ENCODE results near the gene AURKAIP1.
"Not testable (repeated sequence)": the region's sequence is repeated elsewhere in the genome, so short reads cannot be mapped to it uniquely, and the experiment has no call there.

The AURKAIP1 gene

DNA sequence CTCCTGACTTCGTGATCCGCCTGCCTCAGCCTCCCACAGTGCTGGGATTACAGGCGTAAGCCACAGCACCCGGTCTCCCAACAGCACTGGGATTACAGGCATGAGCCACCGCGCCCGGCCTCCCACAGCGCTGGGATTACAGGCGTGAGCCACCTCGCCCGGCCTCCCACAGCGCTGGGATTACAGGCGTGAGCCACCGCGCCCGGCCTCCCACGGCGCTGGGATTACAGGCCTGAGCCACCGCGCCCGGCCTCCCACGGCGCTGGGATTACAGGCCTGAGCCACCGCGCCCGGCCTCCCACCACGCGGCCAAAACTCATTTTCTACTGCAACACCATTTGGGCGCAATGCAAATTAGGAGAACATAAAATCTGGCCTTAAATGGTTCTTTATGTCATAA lies 10.3 kb upstream of the AURKAIP1 start:
- not testable (repeated sequence) for H3K27ac ChIP-seq (ENCODE audit: low read depth, low read length); H3K79me2 ChIP-seq (ENCODE audit: control insufficient read depth, insufficient read depth, low read length, unreplicated experiment); H3K4me1 ChIP-seq (ENCODE audit: control insufficient read depth, insufficient read depth, low read length, unreplicated experiment); H3K27me3 ChIP-seq (ENCODE audit: insufficient read depth, low read length); H2AFZ ChIP-seq (ENCODE audit: low read length, unreplicated experiment); H3K4me3 ChIP-seq (ENCODE audit: low read depth, low read length)
- peaks cover 33% of the 10 kb centered on the region for H3K36me3 ChIP-seq (ENCODE audit: insufficient read depth, low read length)

- Histone ChIP-seq H3K27ac (ENCODE audit: low read depth, low read length) (no peak overlapping the region), H3K4me3 (ENCODE audit: low read depth, low read length) (no peak overlapping the region), H2AFZ (ENCODE audit: low read length, unreplicated experiment) (no peak overlapping the region), H3K79me2 (ENCODE audit: control insufficient read depth, insufficient read depth, low read length, unreplicated experiment) (no peaks in the 10 kb centered on the region), H3K27me3 (ENCODE audit: insufficient read depth, low read length) (no peaks in the 10 kb centered on the region), H3K4me1 (ENCODE audit: control insufficient read depth, insufficient read depth, low read length, unreplicated experiment) (no peaks in the 10 kb centered on the region), H3K36me3 (ENCODE audit: insufficient read depth, low read length) (peaks cover 6% of the 10 kb centered on the region; the same call in 1 of the 2 replicates)
These were observed 6.3 kb upstream of the AURKAIP1 start for GRCh38 chr1:1381294-1381693.

GRCh38 chr1:1380860-1381259 lies 5.9 kb upstream of the AURKAIP1 start:
- no peaks in the 10 kb centered on the region for H3K79me2 ChIP-seq (ENCODE audit: control insufficient read depth, insufficient read depth, low read length, unreplicated experiment)
- no peak overlapping the region for H3K4me3 ChIP-seq (ENCODE audit: low read depth, low read length)
- H3K27ac ChIP-seq (ENCODE audit: low read depth, low read length) = no peak overlapping the region
- no peak overlapping the region for H2AFZ ChIP-seq (ENCODE audit: low read length, unreplicated experiment)
- peaks cover 1% of the 10 kb centered on the region; the same call in 1 of the 2 replicates for H3K36me3 ChIP-seq (ENCODE audit: insufficient read depth, low read length)
- no peaks in the 10 kb centered on the region for H3K27me3 ChIP-seq (ENCODE audit: insufficient read depth, low read length)
- H3K4me1 ChIP-seq (ENCODE audit: control insufficient read depth, insufficient read depth, low read length, unreplicated experiment) = peaks cover 4% of the 10 kb centered on the region

GRCh38 chr1:1377540-1378205 lies 2.7 kb upstream of the AURKAIP1 start:
- Histone ChIP-seq H3K27me3 (ENCODE audit: insufficient read depth, low read length) (no peaks in the 10 kb centered on the region), H3K79me2 (ENCODE audit: control insufficient read depth, insufficient read depth, low read length, unreplicated experiment) (peaks cover 20% of the 10 kb centered on the region), H3K36me3 (ENCODE audit: insufficient read depth, low read length) (no peaks in the 10 kb centered on the region; the same call in 1 of the 2 replicates), H2AFZ (ENCODE audit: low read length, unreplicated experiment) (no peak overlapping the region), H3K4me1 (ENCODE audit: control insufficient read depth, insufficient read depth, low read length, unreplicated experiment) (peaks cover 18% of the 10 kb centered on the region), H3K4me3 (ENCODE audit: low read depth, low read length) (no peak overlapping the region), H3K27ac (ENCODE audit: low read depth, low read length) (no peak overlapping the region)

GRCh38 chr1:1376551-1377226 lies 1.7 kb upstream of the AURKAIP1 start:
- Histone ChIP-seq H3K36me3 (ENCODE audit: insufficient read depth, low read length) (no peaks in the 10 kb centered on the region; the same call in 1 of the 2 replicates), H3K4me3 (ENCODE audit: low read depth, low read length) (no peak overlapping the region; the same call in 1 of the 2 replicates), H3K4me1 (ENCODE audit: control insufficient read depth, insufficient read depth, low read length, unreplicated experiment) (peaks cover 20% of the 10 kb centered on the region), H3K27me3 (ENCODE audit: insufficient read depth, low read length) (no peaks in the 10 kb centered on the region), H2AFZ (ENCODE audit: low read length, unreplicated experiment) (no peak overlapping the region), H3K27ac (ENCODE audit: low read depth, low read length) (no peak overlapping the region), H3K79me2 (ENCODE audit: control insufficient read depth, insufficient read depth, low read length, unreplicated experiment) (peaks cover 25% of the 10 kb centered on the region)

DNA sequence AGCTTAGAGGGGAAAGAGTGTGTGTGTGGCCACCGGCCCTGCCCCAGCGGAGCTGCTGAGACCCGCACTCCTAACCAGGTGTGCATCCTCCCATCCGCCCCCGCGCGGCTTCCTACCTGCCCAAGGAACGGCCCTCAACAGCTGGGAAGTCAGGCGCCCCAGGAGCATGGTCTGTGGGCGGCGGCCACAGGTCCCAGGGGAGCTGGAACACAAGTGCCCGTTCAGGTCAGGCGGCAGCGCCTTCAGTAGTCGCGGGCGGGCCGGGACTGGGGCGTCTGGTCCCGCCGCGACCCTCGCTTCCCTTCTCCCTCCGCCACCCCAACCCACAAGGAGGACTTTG lies 448 bp downstream of the AURKAIP1 start:
- peaks cover 25% of the 10 kb centered on the region for H3K79me2 ChIP-seq (ENCODE audit: control insufficient read depth, insufficient read depth, low read length, unreplicated experiment)

GRCh38 chr1:1373815-1374588 lies 1.0 kb downstream of the AURKAIP1 start:
- H3K4me3 ChIP-seq (ENCODE audit: low read depth, low read length) = peak overlapping the region; percentile 97
- H3K79me2 ChIP-seq (ENCODE audit: control insufficient read depth, insufficient read depth, low read length, unreplicated experiment) = peaks cover 25% of the 10 kb centered on the region
- H2AFZ ChIP-seq (ENCODE audit: low read length, unreplicated experiment) = no peak overlapping the region
- H3K27me3 ChIP-seq (ENCODE audit: insufficient read depth, low read length) = no peaks in the 10 kb centered on the region
- peaks cover 25% of the 10 kb centered on the region for H3K4me1 ChIP-seq (ENCODE audit: control insufficient read depth, insufficient read depth, low read length, unreplicated experiment)
- no peaks in the 10 kb centered on the region; the same call in 1 of the 2 replicates for H3K36me3 ChIP-seq (ENCODE audit: insufficient read depth, low read length)
- H3K27ac ChIP-seq (ENCODE audit: low read depth, low read length) = no peak overlapping the region

More for the DNA sequence above, 448 bp downstream of the AURKAIP1 start:
- Histone ChIP-seq H3K4me1 (ENCODE audit: control insufficient read depth, insufficient read depth, low read length, unreplicated experiment) (peaks cover 25% of the 10 kb centered on the region), H3K27me3 (ENCODE audit: insufficient read depth, low read length) (no peaks in the 10 kb centered on the region), H3K36me3 (ENCODE audit: insufficient read depth, low read length) (no peaks in the 10 kb centered on the region; the same call in 1 of the 2 replicates), H2AFZ (ENCODE audit: low read length, unreplicated experiment) (peak overlapping the region; percentile 75), H3K4me3 (ENCODE audit: low read depth, low read length) (peak overlapping the region; percentile 97), H3K27ac (ENCODE audit: low read depth, low read length) (peak overlapping the region; percentile 87)

GRCh38 chr1:1373051-1373814 lies 1.8 kb downstream of the AURKAIP1 start:
- no peaks in the 10 kb centered on the region; the same call in 1 of the 2 replicates for H3K36me3 ChIP-seq (ENCODE audit: insufficient read depth, low read length)
- H2AFZ ChIP-seq (ENCODE audit: low read length, unreplicated experiment) = no peak overlapping the region
- peaks cover 25% of the 10 kb centered on the region for H3K4me1 ChIP-seq (ENCODE audit: control insufficient read depth, insufficient read depth, low read length, unreplicated experiment)
- no peak overlapping the region for H3K27ac ChIP-seq (ENCODE audit: low read depth, low read length)
- H3K27me3 ChIP-seq (ENCODE audit: insufficient read depth, low read length) = no peaks in the 10 kb centered on the region
- peak overlapping the region; percentile 97 for H3K4me3 ChIP-seq (ENCODE audit: low read depth, low read length)
- peaks cover 25% of the 10 kb centered on the region for H3K79me2 ChIP-seq (ENCODE audit: control insufficient read depth, insufficient read depth, low read length, unreplicated experiment)

DNA sequence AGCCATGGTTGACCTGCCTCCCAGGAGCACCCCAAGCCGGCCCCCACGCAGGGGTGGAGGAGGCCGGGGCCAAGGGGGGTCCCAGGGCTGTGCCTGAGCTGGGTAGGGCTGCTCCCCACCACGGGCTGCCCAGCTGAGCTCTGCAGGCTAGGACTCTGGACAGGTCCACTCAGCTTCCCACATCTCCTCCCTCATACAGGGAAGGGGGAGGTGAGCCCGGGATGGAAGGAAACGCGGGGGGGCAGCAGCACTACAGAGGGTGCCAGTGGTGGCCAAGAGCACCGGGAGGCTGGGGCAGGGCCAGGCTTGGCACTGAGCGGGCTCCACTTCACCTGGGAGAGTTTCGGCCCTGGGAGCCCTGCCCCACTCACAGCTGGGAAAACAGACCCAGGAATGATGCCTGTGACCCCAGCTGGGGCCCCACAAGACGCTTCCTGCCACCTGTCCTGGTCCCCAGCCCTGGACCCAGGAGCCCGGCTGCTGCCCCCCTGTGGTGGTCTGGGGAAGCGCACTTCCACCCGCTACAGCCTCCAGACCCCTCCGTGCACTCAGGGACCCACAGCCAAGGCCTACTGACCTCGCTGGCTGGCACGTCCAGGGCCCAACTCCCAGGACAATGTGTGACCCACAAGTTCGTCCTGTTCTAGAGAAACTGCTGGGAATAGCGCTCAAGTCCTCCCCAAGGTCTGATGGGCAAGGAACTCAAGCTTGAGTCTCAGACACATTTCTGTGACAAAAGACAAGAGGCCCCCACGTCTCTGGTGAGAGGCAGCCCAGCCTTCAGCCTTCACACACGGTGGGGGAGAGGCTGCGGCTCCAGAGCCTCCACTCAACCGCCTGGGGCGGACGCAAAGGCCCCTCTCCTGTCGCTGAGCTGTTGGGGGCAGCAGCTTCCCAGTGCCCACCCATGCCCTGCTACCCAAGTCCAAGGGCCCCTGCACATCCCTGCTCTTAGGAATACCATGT lies 3.0 kb downstream of the AURKAIP1 start:
- Histone ChIP-seq H3K36me3 (ENCODE audit: insufficient read depth, low read length) (no peaks in the 10 kb centered on the region; the same call in 1 of the 2 replicates), H3K4me1 (ENCODE audit: control insufficient read depth, insufficient read depth, low read length, unreplicated experiment) (peaks cover 25% of the 10 kb centered on the region), H3K27me3 (ENCODE audit: insufficient read depth, low read length) (no peaks in the 10 kb centered on the region), H2AFZ (ENCODE audit: low read length, unreplicated experiment) (no peak overlapping the region), H3K27ac (ENCODE audit: low read depth, low read length) (no peak overlapping the region), H3K4me3 (ENCODE audit: low read depth, low read length) (no peak overlapping the region), H3K79me2 (ENCODE audit: control insufficient read depth, insufficient read depth, low read length, unreplicated experiment) (peaks cover 25% of the 10 kb centered on the region)

All from ACC112 (cell line).